ENCODE results near the gene GUCY1B1.
A peak's percentile ranks its signal among the peaks of the same experiment; 100 is the strongest.

GUCY1B1 gene

DNA sequence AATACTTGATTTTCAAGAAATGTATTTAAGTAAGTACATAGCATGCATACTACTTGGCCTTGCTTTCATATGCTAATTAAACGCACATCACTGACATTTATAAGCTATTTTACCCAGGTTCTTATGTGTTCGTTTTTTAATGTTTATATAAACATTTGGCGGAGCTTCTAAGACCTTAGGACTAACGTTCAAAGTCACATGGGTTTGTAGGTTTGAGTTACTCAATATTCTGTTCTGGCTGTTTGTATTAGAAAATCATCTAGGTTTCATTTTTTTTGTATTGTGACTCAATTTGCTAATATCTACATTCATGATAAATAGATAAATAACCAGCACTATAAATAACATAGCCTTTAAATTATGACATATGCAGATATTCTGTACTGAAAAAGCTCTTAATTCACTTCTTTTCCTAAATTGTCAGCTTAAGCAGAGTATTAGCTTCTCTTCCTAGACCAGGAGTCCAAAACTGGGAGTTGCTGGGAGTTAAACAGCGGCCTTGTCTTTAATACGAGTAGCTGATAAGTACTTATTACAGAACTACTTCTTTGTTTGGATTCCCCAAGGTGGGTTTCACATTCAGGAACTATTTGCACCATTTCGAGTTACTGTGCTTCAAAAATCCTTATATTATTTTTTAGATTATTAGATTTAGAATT is 42.0 kb downstream of the GUCY1B1 start:
- no peak for DNase-seq (ENCODE audit: low spot score)

DNA sequence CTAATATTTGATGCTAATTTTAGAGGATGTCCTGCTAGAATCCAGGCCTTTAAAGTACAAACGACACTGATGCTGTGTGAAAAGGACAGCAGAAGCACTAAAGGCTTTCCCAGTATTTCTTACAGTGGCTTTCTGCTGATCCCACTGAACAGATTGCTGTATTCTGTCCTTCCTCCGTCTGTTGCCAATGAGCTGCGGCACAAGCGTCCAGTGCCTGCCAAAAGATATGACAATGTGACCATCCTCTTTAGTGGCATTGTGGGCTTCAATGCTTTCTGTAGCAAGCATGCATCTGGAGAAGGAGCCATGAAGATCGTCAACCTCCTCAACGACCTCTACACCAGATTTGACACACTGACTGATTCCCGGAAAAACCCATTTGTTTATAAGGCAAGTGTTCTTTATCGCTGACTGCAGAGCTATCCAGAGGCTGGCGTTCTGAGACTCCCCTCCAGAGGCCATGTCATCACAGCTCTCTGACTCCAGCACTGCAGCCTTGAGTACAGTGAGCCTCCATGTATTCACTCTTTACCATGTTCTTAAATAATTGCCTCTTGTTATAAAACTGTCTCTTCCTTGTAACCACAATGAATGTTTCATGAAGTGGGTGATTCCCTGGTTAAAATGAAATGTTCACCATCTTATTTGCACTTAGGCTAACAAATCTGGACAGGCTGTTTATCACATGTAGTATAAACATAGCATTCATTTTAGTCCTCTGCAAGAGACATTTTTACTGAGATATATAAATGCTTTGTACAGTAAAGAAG is 43.6 kb downstream of the GUCY1B1 start:
- no peak for DNase-seq (ENCODE audit: low spot score)

DNA sequence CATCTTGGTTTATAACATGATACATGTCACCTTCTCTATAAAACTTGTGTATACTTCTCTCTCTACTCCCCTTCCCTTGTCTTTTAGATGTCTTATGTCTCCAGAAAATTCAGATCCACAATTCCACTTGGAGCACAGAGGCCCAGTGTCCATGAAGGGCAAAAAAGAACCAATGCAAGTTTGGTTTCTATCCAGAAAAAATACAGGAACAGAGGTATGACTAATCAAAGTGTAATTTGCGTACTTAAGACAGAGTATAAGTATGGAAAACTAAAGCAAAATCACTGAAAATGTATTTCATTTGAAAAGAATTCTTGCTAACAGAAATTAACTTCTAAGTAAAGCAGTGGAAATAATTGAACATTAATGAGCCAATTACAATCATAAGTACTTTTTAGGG is 46.2 kb downstream of the GUCY1B1 start:
- peak; percentile 27 for DNase-seq (ENCODE audit: low spot score)

DNA sequence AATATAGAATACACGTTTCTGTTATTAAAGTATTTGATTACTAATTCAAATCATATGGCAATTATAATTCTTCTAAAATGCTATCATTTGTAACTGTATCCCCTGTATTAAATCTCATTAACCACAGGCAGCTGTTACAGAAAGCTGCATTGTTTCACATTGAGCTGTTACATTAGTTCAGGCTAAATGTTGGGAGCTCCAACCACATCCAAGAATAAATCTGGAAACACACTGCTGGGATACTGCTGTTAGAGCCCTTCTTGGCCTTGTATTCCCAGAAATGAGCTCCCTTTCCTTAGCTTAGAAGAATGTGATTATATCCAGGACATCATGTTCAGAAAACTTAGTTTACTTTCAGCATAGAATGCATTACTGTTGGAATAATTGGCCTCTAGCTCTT is 48.2 kb downstream of the GUCY1B1 start:
- DNase-seq (ENCODE audit: low spot score): peak; percentile 46

DNA sequence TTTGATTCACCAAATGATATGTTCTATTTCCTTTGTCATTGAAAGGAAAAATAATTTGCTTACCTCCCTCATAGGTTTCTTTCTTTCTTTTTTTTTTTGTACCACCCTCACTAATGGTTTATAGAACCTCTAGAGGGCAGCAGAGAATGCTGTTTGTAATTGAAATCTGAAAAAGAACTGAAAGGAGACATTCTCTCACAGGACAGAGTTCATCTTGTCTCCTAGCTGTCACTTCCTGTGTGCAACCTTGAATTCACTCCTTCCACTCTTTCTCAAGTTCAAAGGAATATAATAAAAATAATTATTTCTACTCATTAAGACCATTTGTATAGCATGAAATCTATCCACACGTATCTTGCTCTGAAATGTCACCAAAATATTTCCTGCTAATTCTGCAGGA is 51.0 kb downstream of the GUCY1B1 start:
- DNase-seq (ENCODE audit: low spot score): peak; percentile 67

DNA sequence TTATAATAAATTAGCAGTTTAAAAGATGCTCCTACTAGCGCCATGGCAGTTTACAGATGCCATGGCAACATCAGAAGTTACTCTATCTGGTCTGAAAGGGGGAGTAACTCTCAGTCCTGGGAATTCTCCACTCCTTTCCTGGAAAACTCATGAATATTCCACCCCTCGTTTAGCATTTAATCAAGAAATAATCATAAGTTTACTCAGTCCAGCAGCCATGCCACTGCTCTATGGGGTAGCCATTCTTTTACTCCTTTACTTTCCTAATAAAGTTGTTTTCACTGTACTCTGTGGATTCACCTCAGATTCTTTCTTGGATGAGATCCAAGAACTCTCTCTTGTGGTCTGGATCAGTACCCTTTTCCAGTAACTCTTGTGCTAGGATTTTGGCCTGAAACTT is 52.3 kb downstream of the GUCY1B1 start:
- DNase-seq (ENCODE audit: low spot score): no peak

DNA sequence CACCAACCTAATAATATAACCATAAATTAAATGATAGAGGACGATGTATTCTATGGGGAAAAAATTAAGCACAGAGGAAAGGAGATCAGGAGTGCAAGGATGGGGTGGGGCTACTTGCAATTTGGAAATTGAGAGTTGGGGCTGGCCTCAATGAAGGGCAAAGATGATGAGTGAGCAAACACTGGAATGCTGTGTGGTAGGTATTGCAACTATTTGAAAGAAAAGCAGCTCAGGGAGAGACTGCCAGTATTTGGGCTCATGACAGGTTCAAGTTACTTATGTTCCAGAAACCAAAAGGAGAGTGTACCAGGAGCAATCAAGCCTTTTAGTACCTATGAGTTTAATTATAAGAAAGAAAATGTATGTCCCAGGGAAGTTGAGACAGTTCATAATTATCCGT is 59.8 kb downstream of the GUCY1B1 start:
- peak; percentile 17 for DNase-seq (ENCODE audit: low spot score)

DNA sequence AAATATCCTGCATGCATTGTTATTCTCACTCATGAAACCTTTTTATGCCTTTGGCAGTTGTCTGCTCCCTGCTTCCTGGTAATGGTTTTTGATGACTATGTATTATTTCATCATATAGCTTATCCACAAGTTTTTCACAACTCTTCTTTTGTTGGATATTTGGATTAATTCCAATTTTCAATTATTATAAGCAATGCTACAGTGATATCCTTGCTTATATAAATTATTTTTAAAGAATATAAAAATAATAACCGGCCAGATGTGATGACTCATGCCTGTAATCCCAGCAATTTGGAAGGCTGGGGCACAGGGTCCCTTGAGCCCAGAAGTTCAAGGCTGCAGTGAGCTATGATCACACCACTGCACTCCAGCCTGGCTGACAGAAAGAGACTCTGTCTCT is 60.2 kb downstream of the GUCY1B1 start:
- DNase-seq (ENCODE audit: low spot score): no peak

DNA sequence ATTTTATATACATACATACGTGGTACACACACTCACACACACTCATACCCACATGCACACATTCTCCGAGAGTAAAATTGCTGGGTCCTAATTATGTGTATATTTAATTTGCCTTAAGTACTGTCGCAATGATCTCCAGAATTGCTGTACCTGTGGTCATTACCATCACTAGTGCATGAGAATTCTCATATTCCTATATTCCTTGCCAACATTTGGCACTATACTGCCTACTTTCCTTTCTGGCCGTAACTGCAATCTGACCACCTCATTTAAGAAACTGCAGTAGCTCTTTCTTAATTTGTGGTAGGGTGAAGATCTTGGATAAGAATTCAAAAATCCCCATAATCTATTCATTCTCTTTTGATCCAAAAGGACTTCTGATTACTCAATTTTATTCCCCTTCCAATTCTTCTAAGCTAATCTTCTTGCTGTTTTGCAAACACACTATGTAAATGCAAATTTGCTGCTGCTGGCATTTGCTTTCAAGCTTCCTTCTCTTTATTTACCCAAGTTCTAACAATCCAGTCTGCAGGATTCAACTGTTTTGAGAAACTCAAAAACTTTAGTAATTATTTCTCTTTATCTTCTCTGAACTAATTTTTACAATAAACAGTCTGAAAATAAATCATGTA is 62.2 kb downstream of the GUCY1B1 start:
- no peak for DNase-seq (ENCODE audit: low spot score)

DNA sequence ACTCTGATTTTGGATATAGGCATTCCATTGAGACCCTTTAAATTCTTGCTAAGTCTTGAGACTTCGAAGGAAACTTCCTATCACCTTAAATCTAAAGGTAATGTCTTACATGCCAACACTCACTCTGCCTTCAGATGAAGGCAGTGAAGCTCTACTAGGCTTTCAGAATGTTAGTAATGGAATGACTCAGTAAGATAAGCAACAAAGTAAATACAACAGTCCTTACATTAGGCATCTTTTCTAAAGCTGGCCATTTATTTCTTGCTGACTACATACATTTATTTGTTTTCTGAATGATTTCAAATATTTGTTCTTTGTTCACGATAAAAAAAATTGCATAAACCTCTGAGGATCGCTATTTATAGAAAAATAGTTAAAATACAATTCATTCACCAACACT is 63.8 kb downstream of the GUCY1B1 start:
- DNase-seq (ENCODE audit: low spot score): no peak

DNA sequence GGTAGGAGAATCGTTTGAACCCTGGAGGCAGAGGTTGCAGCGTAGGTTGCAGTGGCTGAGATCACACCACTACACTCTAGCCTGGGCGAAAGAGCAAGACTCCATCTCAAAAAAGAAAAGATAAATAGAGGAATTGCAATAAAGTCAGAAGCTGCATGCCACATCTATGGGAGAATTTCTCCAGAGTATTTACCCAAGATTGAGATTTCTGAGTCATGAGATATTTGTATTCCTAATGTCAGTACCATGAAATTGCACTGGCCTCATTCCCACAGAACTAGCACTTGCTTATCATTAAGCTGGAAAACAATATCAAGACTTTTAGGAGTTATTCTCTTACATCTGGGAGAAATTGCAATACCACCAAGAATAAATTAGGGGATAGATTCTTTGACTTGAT is 69.8 kb downstream of the GUCY1B1 start:
- DNase-seq (ENCODE audit: low spot score): no peak

DNA sequence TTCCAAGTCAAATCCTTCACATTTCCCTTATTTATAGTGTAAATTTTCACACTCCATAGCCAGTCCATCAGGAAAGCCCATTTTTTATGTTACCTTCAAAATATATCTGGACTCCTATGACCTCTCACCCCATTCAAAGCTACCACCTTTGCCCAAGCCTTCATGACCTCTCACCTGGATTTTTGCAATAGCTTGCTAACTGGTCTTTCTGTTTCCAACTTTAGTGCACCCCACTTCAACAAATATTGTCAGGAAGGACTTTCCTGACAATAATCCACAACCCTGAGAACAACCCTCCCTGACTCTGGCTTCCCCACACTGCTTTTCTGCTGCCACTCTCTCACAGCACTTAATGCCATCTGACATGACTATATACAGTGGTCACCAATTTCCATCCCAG is 73.8 kb downstream of the GUCY1B1 start:
- no peak for DNase-seq (ENCODE audit: low spot score)

DNA sequence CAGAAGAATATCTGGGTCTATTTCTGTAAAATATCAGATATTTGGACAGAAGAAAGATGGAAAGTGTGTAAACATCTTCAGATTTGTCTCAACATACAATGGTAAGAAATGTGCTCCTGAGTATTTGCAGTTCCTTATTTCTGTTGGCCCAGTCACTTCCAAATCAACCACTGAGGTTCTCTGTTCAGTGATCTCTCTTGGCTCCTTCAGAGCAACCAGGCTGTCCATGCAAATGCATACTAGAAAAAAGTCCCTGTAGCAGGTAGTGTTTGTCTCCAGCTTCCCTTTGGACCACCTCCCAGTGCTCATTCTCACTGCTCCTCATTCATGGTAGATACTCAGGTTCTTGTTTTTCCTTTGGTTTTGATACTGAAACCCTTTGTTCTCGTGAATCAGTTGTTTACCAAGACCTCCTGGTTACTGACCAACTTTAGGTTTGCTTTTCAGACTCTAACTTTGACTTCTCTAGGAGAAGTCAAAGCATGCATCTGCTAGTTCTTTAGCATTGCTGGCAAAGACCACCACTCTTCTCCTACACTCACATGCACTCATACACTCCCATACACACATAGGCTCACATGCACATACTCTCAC is 78.5 kb downstream of the GUCY1B1 start:
- no peak for DNase-seq (ENCODE audit: low spot score)

DNA sequence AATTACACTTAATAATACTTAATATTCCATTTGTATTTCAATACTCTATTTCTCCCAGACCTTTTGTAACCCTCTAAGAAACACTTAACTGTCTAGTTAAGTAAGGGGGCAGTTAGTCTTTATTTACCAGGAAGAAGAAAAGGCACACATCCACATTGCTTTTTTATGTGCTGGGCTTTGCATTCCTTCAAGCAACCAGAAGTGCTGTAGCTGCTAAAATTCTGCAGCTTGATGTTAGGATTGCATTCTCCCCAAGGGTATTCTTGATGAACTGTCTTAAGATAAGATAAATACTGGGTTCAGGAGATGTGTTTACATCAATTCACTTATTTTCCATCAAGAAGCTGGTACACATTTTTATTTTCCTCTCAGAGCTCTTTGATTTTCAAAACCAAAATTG is 83.3 kb downstream of the GUCY1B1 start:
- DNase-seq (ENCODE audit: low spot score): no peak

DNA sequence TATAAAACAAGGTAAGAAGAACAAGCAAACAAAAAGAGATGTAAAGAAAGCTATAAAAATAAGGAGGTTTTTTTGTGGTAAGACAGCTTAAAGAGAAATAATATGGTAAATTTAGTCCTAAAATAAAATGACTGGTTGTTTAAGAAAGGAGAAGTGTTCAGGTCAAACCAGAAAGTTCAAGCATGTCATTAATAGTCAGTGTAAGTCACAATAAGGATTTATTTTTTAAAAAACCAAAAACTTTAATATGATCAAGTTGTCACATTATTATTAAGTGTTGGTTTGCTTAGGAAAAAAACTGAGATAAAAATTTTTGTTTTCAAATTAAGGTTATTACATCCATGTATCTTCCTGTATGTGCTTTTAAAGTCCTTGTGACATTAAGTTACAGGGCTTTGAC is 88.1 kb downstream of the GUCY1B1 start:
- DNase-seq (ENCODE audit: low spot score): no peak

DNA sequence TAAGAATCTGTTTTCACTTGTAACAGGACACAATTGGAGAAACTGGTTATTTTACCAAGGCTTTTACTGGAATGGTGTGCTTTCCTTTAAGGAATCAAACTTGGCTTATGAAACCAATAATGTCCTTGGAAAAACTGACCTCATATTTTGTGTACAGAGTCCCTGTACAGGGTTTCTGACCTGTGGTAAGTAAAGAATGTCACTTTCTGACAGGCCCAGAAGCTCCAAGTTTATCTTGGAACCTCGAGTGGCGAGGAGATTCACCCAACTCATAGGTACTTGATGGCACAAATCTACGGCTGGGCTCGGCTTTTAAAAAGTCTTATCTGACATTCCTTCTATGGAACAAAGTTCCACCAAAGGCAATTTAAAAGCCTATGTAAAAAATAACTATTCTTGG is 90.2 kb downstream of the GUCY1B1 start:
- DNase-seq (ENCODE audit: low spot score): no peak

DNA sequence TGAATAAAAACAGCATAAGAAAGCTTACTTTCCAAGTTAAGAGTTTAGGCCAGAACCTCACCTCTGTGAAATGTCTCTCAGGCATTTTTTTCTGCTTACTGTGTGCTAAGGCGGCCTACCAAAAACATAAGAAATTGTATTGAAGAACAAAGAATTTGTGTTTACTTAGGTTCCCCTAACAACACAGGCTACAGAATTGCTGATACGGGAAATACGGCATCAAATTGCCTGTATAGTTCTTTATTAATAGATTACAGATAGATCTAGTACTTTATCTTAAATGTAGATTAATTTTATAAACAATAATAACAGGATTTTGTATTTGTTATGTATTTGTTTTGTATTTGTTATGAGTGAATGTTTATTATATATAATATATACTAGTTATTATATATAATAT is 94.4 kb downstream of the GUCY1B1 start:
- DNase-seq (ENCODE audit: low spot score): no peak

DNA sequence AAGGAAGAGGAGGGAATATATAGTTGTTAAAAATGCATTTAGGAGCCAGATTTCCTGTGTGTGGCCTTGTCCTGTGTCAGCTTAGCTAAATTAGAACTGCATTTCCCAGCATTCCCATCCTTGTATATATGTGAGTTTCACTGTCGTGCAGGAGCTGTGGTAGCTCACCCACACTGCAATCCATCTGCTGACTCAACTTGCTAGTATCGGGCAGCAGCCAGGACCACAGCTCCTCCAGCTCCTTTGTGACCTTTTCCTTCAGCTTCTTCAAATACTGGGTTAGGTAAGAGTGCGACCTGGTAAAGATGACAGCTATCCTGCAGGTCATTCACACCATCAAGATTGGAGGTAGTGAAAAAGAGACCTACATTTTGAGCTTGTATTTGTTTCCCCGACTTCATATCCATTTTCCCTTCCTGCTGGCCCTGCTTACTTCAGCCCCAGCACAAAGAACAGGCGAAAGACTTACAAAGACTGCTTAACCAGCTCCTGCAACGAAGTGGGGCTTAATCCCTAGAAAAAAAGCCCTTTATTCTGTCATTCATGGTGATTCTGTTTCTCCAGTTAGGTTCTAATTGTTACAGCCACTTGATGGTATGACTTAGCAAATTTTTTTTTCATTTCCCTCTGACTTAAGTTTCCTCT is 95.9 kb downstream of the GUCY1B1 start:
- DNase-seq (ENCODE audit: low spot score): peak; percentile 76

DNA sequence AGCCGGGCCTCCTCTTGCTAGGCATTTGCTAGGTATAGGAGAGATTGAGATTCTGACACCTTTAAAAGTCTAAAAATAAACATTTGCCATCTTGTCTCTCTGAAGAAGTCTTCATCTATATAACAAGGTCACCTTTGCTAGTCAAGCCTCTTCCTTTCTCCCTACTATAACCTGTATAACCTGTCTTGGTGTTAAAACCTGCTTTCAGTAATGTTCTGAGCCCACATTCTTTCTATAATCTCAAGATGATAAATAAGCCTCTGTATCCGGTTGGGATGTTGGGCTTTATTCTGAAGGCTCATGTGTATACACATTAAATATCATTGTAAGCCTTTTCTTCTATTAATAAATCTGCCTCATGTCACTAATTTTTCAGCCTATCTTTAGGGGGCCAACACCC is 97.1 kb downstream of the GUCY1B1 start:
- DNase-seq (ENCODE audit: low spot score): no peak
